ENCODE results near the gene NBPF3. TPM values are rescaled to one million over a fixed set of nuclear protein-coding genes. Genes with fewer than 3 reads are reported as not detected.
A peak's percentile ranks its signal among the peaks of the same experiment; 100 is the strongest.
"Not testable (repeated sequence)": the region's sequence is repeated elsewhere in the genome, so short reads cannot be mapped to it uniquely, and the experiment has no call there.

NBPF3 gene
- total RNA-seq, 2 experiments from 2014 or later, result 7.9 to 9.4 TPM

- ChIA-PET CTCF (interaction anchor here (0.6 kb wide), 1 partner anchor 40 kb away, joined by 3 read pairs; no protein-coding TSS in a partner anchor), POLR2A (no interaction called here)
- Mint-ChIP-seq H3K27me3 (no peaks in the 10 kb centered on the region), H3K27ac (no peak overlapping the region), H3K4me1 (ENCODE audit: low read depth) (peaks cover 22% of the 10 kb centered on the region), H3K36me3 (ENCODE audit: low read depth) (peaks cover 6% of the 10 kb centered on the region), H3K4me3 (no peak overlapping the region), H3K9me3 (no peaks in the 10 kb centered on the region)
- intact Hi-C loops (cut with micrococcal nuclease), result no loop called here
- TF ChIP-seq, protein P1, sequence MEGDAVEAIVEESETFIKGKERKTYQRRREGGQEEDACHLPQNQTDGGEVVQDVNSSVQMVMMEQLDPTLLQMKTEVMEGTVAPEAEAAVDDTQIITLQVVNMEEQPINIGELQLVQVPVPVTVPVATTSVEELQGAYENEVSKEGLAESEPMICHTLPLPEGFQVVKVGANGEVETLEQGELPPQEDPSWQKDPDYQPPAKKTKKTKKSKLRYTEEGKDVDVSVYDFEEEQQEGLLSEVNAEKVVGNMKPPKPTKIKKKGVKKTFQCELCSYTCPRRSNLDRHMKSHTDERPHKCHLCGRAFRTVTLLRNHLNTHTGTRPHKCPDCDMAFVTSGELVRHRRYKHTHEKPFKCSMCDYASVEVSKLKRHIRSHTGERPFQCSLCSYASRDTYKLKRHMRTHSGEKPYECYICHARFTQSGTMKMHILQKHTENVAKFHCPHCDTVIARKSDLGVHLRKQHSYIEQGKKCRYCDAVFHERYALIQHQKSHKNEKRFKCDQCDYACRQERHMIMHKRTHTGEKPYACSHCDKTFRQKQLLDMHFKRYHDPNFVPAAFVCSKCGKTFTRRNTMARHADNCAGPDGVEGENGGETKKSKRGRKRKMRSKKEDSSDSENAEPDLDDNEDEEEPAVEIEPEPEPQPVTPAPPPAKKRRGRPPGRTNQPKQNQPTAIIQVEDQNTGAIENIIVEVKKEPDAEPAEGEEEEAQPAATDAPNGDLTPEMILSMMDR (IDR thresholded peaks at IDR 0.05), result no peak
- DNase-seq (no peak), ATAC-seq (no peak)
Observed at GRCh38 chr1:21451981-21452411, 12.1 kb downstream of the NBPF3 start.

- H3K36me3 Mint-ChIP-seq (ENCODE audit: low read depth); H3K27ac Mint-ChIP-seq; H3K4me3 Mint-ChIP-seq; CTCF ChIA-PET; intact Hi-C loops (cut with micrococcal nuclease); POLR2A ChIA-PET; DNase-seq; H3K9me3 Mint-ChIP-seq; H3K27me3 Mint-ChIP-seq: not testable (repeated sequence)
- H3K4me1 Mint-ChIP-seq (ENCODE audit: low read depth), result peaks cover 17% of the 10 kb centered on the region
- ATAC-seq, result peak; percentile 64
Observed at GRCh38 chr1:21453964-21454614, 14.2 kb downstream of the NBPF3 start.

GRCh38 chr1:21454904-21455303, 15.0 kb downstream of the NBPF3 start:
- CTCF ChIA-PET; intact Hi-C loops (cut with micrococcal nuclease); DNase-seq; H3K4me3 Mint-ChIP-seq; ATAC-seq; H3K27me3 Mint-ChIP-seq; H3K9me3 Mint-ChIP-seq; POLR2A ChIA-PET; H3K36me3 Mint-ChIP-seq (ENCODE audit: low read depth); H3K27ac Mint-ChIP-seq: not testable (repeated sequence)
- peaks cover 13% of the 10 kb centered on the region for H3K4me1 Mint-ChIP-seq (ENCODE audit: low read depth)

DNA sequence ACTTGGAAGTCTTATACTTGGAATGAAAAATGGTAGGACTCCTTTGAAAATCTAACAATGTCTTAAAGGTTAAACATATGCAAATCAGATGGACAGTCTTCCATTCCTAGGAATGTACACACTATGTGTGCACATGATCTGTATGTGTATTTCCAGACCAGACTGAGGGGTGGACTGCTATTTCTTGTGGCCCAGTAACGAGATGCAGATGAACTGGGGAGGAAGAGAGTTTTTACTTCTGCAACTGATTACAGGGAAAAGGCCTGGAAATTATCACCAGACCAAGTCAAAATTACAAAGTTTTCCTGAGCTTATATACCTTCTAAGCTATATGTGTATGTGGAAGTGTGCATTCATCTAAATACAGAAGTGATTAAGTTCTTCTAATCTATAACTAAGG, 17.7 kb downstream of the NBPF3 start:
- H3K9me3 Mint-ChIP-seq, result no peaks in the 10 kb centered on the region
- H3K36me3 Mint-ChIP-seq (ENCODE audit: low read depth), result no peaks in the 10 kb centered on the region
- DNase-seq, result no peak
- TF ChIP-seq, protein P1 (IDR thresholded peaks at IDR 0.05), result no peak
- no peak overlapping the region for H3K4me3 Mint-ChIP-seq
- H3K4me1 Mint-ChIP-seq (ENCODE audit: low read depth), result peaks cover 10% of the 10 kb centered on the region
- CTCF ChIA-PET, result no interaction called here
- ATAC-seq, result no peak
- intact Hi-C loops (cut with micrococcal nuclease), result no loop called here
- no peak overlapping the region for H3K27ac Mint-ChIP-seq
- POLR2A ChIA-PET, result no interaction called here
- H3K27me3 Mint-ChIP-seq, result no peaks in the 10 kb centered on the region

- H3K27ac Mint-ChIP-seq; CTCF ChIA-PET; H3K4me3 Mint-ChIP-seq; H3K27me3 Mint-ChIP-seq; DNase-seq; intact Hi-C loops (cut with micrococcal nuclease); H3K4me1 Mint-ChIP-seq (ENCODE audit: low read depth); POLR2A ChIA-PET; H3K36me3 Mint-ChIP-seq (ENCODE audit: low read depth); ATAC-seq; H3K9me3 Mint-ChIP-seq: not testable (repeated sequence)
Observed at GRCh38 chr1:21465127-21465526, 25.2 kb downstream of the NBPF3 start.

DNA sequence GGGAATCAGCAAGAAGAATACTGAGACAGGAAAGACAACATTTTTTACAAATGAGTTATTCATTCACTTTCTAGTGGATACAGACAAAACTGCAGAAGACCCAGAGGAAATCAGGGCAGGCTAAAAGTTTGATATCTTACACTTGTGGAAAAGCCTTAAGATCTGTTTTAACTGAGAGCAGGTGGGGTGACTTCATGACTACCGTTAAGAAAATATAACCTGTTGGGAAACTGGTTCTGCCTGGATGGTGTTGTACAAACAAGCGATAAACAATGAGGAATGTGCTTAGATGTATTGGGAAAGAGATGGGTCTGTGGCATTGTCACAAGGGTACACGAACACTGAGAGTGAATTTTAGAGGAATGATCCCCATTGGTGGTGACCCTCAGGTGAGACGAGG, 28.0 kb downstream of the NBPF3 start:
- H3K9me3 Mint-ChIP-seq; H3K27ac Mint-ChIP-seq; POLR2A ChIA-PET; H3K4me1 Mint-ChIP-seq (ENCODE audit: low read depth); H3K36me3 Mint-ChIP-seq (ENCODE audit: low read depth); H3K27me3 Mint-ChIP-seq; intact Hi-C loops (cut with micrococcal nuclease); ATAC-seq; DNase-seq; H3K4me3 Mint-ChIP-seq: not testable (repeated sequence)
- CTCF ChIA-PET, result interaction anchor here (1.0 to 1.3 kb wide), 3 partner anchors 100 to 235 kb away, joined by 3 read pairs; no protein-coding TSS in a partner anchor

GRCh38 chr1:21468599-21468998, 28.7 kb downstream of the NBPF3 start:
- no peak overlapping the region for H3K27ac Mint-ChIP-seq
- ChIA-PET POLR2A (no interaction called here), CTCF (interaction anchor here (1.0 to 1.3 kb wide), 4 partner anchors 18 to 235 kb away, joined by 3 read pairs; no protein-coding TSS in a partner anchor)
- DNase-seq (peak; percentile 67), ATAC-seq (no peak)
- H3K4me3 Mint-ChIP-seq, result no peak overlapping the region
- intact Hi-C loops (cut with micrococcal nuclease), result no loop called here
- no peaks in the 10 kb centered on the region for H3K27me3 Mint-ChIP-seq
- TF ChIP-seq, protein P1 (IDR thresholded peaks at IDR 0.05), result peak; percentile 58
- H3K9me3 Mint-ChIP-seq, result no peaks in the 10 kb centered on the region
- no peaks in the 10 kb centered on the region for H3K36me3 Mint-ChIP-seq (ENCODE audit: low read depth)
- no peaks in the 10 kb centered on the region for H3K4me1 Mint-ChIP-seq (ENCODE audit: low read depth)

All from activated CD8-positive, alpha-beta T cell treated with anti-CD3 and anti-CD28 coated beads for 36 hours (primary cell).